ENCODE results near the gene GEMIN8.

Gene GEMIN8

DNA sequence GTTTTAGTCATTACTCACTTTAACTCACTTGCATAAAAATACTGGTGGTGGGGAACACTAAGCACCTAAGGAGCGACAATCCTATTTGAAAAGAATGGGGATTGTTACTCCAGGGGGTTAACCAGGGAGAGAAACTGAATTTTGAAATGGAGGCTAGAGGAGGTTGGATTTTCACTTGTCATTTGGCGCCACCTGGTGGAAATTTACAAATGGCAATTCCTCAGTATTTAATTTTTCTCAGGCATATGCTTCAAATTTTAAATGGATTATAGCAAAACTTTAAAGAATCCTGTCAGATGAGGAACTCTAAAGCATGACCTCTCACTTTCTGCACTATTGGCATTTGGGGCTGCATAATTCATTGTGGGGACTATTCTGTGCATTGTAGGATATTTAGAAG is 2.7 kb upstream of the GEMIN8 start:
- TF ChIP-seq CTCF (IDR thresholded peaks at IDR 0.05; ENCODE audit: low read depth, low read length): peak; percentile 55
- H3K4me3 ChIP-seq (ENCODE audit: low read depth, low read length): no peak overlapping the region

- no peak for TF ChIP-seq CTCF (IDR thresholded peaks at IDR 0.05; ENCODE audit: low read depth, low read length)
These were observed 460 bp upstream of the GEMIN8 start for GRCh38 chrX:14030174-14030530.

DNA sequence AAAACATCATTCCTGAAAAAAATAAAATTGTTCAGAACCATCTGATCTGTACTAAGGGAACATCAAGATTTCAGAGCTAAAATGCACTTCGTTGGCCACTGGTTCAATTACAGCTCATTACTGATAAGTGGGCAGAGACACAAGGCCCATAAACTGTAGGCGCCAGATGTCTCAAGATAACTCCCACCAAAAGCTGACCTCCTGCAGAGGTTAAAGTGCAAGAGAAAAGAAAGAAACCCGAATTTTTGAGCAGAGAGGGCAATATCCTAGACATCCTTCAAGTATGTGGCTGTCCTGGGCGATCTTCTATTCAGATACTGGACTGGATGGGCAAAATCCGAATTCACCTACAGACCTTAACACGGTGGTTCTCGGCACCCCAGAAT is 660 bp downstream of the GEMIN8 start:
- peak overlapping the region; percentile 70 for H3K4me3 ChIP-seq (ENCODE audit: low read depth, low read length)
- no peak for TF ChIP-seq CTCF (IDR thresholded peaks at IDR 0.05; ENCODE audit: low read depth, low read length)

More at GRCh38 chrX:14030174-14030530, 460 bp upstream of the GEMIN8 start:
- H3K4me3 ChIP-seq (ENCODE audit: low read depth, low read length): peak overlapping the region; percentile 70

GRCh38 chrX:14028473-14028872 is 1.2 kb downstream of the GEMIN8 start:
- peak overlapping the region; percentile 70 for H3K4me3 ChIP-seq (ENCODE audit: low read depth, low read length)
- TF ChIP-seq CTCF (IDR thresholded peaks at IDR 0.05; ENCODE audit: low read depth, low read length): no peak

- H3K4me3 ChIP-seq (ENCODE audit: low read depth, low read length): no peak overlapping the region
- TF ChIP-seq CTCF (IDR thresholded peaks at IDR 0.05; ENCODE audit: low read depth, low read length): no peak
These were observed 2.1 kb downstream of the GEMIN8 start for GRCh38 chrX:14027511-14028019.

DNA sequence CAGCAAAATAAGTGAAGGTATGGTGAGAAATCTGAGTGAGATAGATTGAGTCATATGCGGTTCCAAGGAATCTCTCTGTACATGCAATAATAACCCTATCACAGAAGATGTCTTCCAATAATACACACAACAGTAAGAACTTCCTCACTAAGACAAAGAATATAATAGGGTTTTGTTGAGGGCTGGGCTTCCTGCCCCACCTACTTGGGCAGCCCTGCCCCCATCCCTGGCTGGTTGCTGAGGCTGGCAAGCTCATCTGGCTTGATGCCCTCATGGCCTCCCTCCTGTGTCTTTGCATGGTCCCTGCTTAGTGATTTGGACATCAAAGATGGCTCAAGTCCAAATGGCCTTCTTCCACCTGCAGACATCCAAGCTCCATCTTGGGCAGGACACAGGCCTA is 2.7 kb downstream of the GEMIN8 start:
- H3K4me3 ChIP-seq (ENCODE audit: low read depth, low read length): no peak overlapping the region
- TF ChIP-seq CTCF (IDR thresholded peaks at IDR 0.05; ENCODE audit: low read depth, low read length): no peak

DNA sequence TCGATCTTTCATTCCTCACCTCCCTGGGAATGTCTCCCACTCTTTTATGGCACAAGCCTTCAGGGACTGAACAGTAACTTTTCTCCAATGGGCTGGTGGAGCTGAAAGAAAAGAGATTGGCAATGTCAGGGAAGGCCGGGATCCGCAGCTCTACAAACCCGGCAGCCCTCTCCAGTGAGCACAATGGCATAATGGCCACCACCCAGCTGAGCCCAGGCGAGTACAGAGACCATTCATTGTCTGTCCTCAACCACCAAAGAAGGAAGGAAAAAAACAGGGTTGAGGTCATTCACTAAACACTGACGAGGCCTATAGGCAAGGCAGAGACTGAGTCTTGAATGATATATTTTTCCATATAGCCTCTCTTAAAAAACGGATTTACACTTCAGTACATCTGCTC is 3.6 kb downstream of the GEMIN8 start:
- TF ChIP-seq CTCF (IDR thresholded peaks at IDR 0.05; ENCODE audit: low read depth, low read length): no peak

More for the DNA sequence above, 3.6 kb downstream of the GEMIN8 start:
- H3K4me3 ChIP-seq (ENCODE audit: low read depth, low read length): no peak overlapping the region
